Esophagus muscularis mucosa (tissue), 4 donors: ENCODE results near the gene IKZF2. TPM values are rescaled to one million over a fixed set of nuclear protein-coding genes. Genes with fewer than 3 reads are reported as not detected.

ENCODE experiments used
- DNase-seq: peaks from one replicate; pipeline ENCODE4 v3.0.0-alpha.2; 2017; ENCODE audit errors: extremely low spot score
- H3K27ac ChIP-seq, 4 donors: fragments of 200-600 bp; sonication (generic); replicated peaks in 1 of 4; 1 replicate in 3 of 4; 2 replicates in 1 of 4; pipeline ENCODE4 v1.5.1; 2016 to 2019; ENCODE audit warnings: mild to moderate bottlenecking in 1 of 4
- H3K27me3 ChIP-seq, 4 donors: fragments of 200-600 bp; sonication (generic); one replicate each; pipeline versions ENCODE4 v1.5.1 to v1.6.0; 2016 to 2019
- H3K36me3 ChIP-seq, 4 donors: fragments of 200-600 bp; sonication (generic); one replicate each; pipeline ENCODE4 v1.5.1; 2016 to 2019
- H3K4me1 ChIP-seq, 4 donors: fragments of 200-600 bp; sonication (generic); one replicate each; pipeline ENCODE4 v1.5.1; 2016 to 2019
- H3K4me3 ChIP-seq, 4 donors: fragments of 200-600 bp; sonication (generic); 1 replicate in 2 of 4; 2 replicates in 2 of 4; pipeline ENCODE4 v1.5.1; 2016 to 2019; ENCODE audit warnings: mild to moderate bottlenecking in 4 of 4, moderate library complexity in 1 of 4
- H3K9me3 ChIP-seq, 4 donors: fragments of 200-600 bp; sonication (generic); 1 replicate in 3 of 4; 2 replicates in 1 of 4; pipeline ENCODE4 v1.5.1; 2016 to 2019
- EP300 ChIP-seq: sonication (generic); formaldehyde crosslinking; IDR thresholded peaks from one replicate; pipeline ENCODE4 v1.6.1; 2017; ENCODE audit warnings: antibody characterized with exemption
- POLR2A ChIP-seq: fragments of 450-650 bp; IDR thresholded peaks from one replicate; pipeline ENCODE4 v1.6.1; 2017; ENCODE audit warnings: antibody characterized with exemption, moderate library complexity, mild to moderate bottlenecking, low read depth
- POLR2AphosphoS5 ChIP-seq, 2 donors: sonication (generic); formaldehyde crosslinking; IDR thresholded peaks; one replicate each; pipeline ENCODE4 v1.6.1; 2017; ENCODE audit warnings: antibody characterized with exemption in 2 of 2
- WGBS: methylation state at CpG from one replicate; pipeline ENCODE4 v1.1.5; 2018; 5-methylcytosine and 5-hydroxymethylcytosine counted together
- intact Hi-C: fragments of 100-400 bp; cut with DNase I; formaldehyde crosslinking; loops from one replicate; pipeline ENCODE4 v1.15.1; 2023
- total RNA-seq, 4 donors: library from RNA; depleted of rRNA; stranded (reverse); fragments of >200 nt; gene quantifications; one replicate each; pipeline versions ENCODE4 v1.1.0 to v1.2.1, GENCODE V29; 2016
- TF ChIP-seq, protein P1 (sequence below), 3 experiments: fragments of 200-600 bp in 2 of 3; fragments of 450-650 bp in 1 of 3; sonication (generic) in 2 of 3; IDR thresholded peaks; one replicate each; pipeline ENCODE4 v1.5.1; 2017 to 2019; ENCODE audit warnings: antibody characterized with exemption in 3 of 3, mild to moderate bottlenecking in 2 of 3, moderate library complexity in 1 of 3

IKZF2 gene
- total RNA-seq, 4 donors from 2014 or later = 6.5 to 11.2 (median 8.8) TPM

DNA sequence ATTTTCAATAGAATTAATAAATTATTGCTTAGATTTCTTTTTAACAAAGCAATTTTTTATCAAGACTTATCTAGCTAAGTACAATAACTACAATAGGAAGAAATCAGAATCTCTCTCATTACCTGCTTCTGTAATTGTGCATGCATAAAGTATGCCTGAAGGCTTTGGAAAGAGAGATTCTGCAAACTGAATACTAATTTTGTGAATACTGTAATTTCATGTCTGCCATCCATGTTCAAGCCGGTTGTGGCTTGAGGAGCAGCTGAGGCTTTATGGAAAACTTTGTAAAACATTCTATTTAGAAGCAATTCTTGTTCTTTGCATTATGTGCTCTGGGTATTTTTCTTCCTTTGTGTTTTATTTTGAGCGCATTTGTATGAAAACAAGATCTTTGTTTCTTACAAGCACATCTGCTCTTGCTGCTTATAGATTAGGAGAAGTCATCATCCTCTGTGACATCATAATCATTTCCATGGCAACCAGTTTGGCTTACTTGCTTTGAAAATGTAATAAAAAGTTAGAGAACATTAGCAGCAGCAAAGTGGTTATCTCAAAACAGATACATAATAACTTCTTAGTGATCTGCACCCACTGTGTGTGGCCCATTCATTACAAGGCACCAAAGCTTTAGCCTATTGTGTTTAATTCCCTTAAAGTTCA, 16.0 kb upstream of the IKZF2 start:
- Histone ChIP-seq H3K9me3 (no peaks in the 10 kb centered on the region), H3K27me3 (no peaks in the 10 kb centered on the region), H3K4me1 (peaks cover 0 to 14% (median 5%) of the 10 kb centered on the region in 4 donors), H3K4me3 (no peak overlapping the region), H3K27ac (no peak overlapping the region), H3K36me3 (no peaks in the 10 kb centered on the region)
- TF ChIP-seq, protein P1, sequence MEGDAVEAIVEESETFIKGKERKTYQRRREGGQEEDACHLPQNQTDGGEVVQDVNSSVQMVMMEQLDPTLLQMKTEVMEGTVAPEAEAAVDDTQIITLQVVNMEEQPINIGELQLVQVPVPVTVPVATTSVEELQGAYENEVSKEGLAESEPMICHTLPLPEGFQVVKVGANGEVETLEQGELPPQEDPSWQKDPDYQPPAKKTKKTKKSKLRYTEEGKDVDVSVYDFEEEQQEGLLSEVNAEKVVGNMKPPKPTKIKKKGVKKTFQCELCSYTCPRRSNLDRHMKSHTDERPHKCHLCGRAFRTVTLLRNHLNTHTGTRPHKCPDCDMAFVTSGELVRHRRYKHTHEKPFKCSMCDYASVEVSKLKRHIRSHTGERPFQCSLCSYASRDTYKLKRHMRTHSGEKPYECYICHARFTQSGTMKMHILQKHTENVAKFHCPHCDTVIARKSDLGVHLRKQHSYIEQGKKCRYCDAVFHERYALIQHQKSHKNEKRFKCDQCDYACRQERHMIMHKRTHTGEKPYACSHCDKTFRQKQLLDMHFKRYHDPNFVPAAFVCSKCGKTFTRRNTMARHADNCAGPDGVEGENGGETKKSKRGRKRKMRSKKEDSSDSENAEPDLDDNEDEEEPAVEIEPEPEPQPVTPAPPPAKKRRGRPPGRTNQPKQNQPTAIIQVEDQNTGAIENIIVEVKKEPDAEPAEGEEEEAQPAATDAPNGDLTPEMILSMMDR (IDR thresholded peaks at IDR 0.05) = no peak
- no peak for TF ChIP-seq POLR2A
- TF ChIP-seq POLR2AphosphoS5 (IDR thresholded peaks at IDR 0.05) = no peak
- no peak for TF ChIP-seq EP300
- no peak for DNase-seq
- intact Hi-C loops = no loop called here
- WGBS = 89% methylated on average over 2 of the region's 2 CpGs

DNA sequence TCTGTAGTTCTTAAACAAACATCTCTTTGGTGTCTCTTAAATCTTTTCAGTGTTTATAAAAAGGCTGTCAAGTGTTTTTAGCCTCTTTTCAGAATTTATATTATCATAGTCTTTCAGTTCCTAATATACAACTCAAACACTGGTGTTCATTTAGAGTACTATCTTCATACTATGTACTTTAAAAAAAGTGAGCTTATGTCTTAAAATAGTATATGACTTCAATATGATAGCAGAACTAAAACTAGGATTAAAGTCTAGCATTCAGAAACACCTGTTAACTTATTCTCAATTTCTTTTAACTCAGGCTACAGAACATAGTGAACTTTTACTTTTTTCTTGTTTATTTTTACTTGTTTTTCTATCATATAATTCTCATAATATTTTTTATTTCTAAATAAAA, 14.7 kb upstream of the IKZF2 start:
- no peak overlapping the region for H3K4me3 ChIP-seq
- no peaks in the 10 kb centered on the region for H3K36me3 ChIP-seq
- H3K4me1 ChIP-seq = peaks cover 0 to 25% (median 15%) of the 10 kb centered on the region in 4 donors
- intact Hi-C loops = no loop called here
- TF ChIP-seq, protein P1 (IDR thresholded peaks at IDR 0.05) = no peak
- TF ChIP-seq EP300 (no peak), POLR2A (no peak), POLR2AphosphoS5 (IDR thresholded peaks at IDR 0.05) (no peak)
- H3K27me3 ChIP-seq = no peaks in the 10 kb centered on the region
- DNase-seq = no peak
- H3K27ac ChIP-seq = no peak overlapping the region
- no peaks in the 10 kb centered on the region for H3K9me3 ChIP-seq

DNA sequence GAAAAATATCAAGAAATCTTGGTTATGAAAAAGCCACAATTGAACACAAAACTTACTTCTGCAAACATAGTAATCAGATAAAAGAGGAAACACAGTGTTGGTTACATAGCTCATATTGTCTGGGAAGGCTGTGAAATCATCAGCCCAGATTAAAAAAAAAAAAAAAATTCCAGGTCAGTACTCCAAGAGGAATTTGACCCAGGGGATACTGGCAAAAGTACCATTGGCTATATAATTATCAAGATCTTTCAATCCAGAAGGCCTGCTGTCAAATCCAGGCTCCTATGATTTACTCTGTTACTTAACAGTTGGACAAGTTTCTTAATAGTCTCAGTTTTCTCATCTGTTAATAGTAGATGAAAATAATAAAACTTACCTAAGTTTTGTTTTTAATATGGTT, 12.9 kb upstream of the IKZF2 start:
- TF ChIP-seq POLR2A (no peak), EP300 (no peak), POLR2AphosphoS5 (IDR thresholded peaks at IDR 0.05) (no peak)
- TF ChIP-seq, protein P1 (IDR thresholded peaks at IDR 0.05) = no peak
- Histone ChIP-seq H3K4me1 (peaks cover 0 to 25% (median 15%) of the 10 kb centered on the region in 4 donors), H3K9me3 (no peaks in the 10 kb centered on the region), H3K36me3 (no peaks in the 10 kb centered on the region), H3K27me3 (no peaks in the 10 kb centered on the region), H3K27ac (no peak overlapping the region), H3K4me3 (no peak overlapping the region)
- no peak for DNase-seq
- intact Hi-C loops = no loop called here

DNA sequence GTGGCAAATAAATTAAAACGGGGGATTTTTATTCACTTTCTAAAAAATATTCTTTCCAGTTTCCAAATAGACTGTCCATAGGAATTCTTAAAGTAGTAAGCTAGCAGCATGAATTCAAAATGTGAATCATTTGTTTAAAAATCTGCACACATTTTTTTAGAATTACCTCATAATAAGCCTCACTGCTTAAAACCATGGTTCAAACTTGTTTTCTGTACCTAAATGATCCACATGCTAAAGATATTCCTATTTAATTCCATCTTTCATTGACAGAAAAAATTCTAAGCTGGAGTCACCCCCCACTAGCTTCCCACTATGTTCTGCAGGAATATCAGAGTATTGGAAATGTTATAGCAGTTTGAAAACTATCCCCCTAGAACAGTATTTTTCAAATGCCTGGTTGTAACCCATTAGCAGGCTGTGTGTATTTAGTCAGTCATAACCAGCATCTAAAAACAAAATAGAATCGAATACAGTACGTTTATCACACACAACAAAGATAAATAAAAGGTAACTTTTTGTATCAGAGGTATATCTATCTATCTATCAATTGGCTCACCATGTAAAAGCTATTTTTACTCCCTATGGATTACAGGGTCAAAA, 11.2 kb upstream of the IKZF2 start:
- H3K27me3 ChIP-seq = no peaks in the 10 kb centered on the region
- no peaks in the 10 kb centered on the region for H3K36me3 ChIP-seq
- H3K27ac ChIP-seq = peak overlapping the region in 1 of 4 donors; percentile 15
- WGBS = 78% methylated on average over 3 of the region's 3 CpGs
- no peak for DNase-seq
- intact Hi-C loops = no loop called here
- no peak overlapping the region for H3K4me3 ChIP-seq
- TF ChIP-seq POLR2A (no peak), EP300 (no peak), POLR2AphosphoS5 (IDR thresholded peaks at IDR 0.05) (no peak)
- TF ChIP-seq, protein P1 (IDR thresholded peaks at IDR 0.05) = no peak
- H3K9me3 ChIP-seq = no peaks in the 10 kb centered on the region
- H3K4me1 ChIP-seq = peaks cover 0 to 25% (median 15%) of the 10 kb centered on the region in 4 donors
